Smooth muscle cell (in vitro differentiated cells): ENCODE data around the gene HEYL. TPM values are rescaled to one million over a fixed set of nuclear protein-coding genes. Genes with fewer than 3 reads are reported as not detected.

Experiments
- DNase-seq: peaks from one replicate; lab custom pipeline; 2025; ENCODE audit not compliant: unreplicated experiment; lab: John Stamatoyannopoulos, UW
- H2AFZ ChIP-seq: fragments of 200-600 bp; sonication (generic); 2 replicates; pipeline ENCODE4 v1.6.0; 2016; ENCODE audit warnings: antibody characterized with exemption, low read depth, mild to moderate bottlenecking
- H3F3A ChIP-seq: fragments of 200-600 bp; sonication (generic); 2 replicates; pipeline ENCODE4 v1.6.0; 2017; ENCODE audit warnings: antibody characterized with exemption, low read depth
- H3K27ac ChIP-seq: fragments of 200-600 bp; sonication (generic); 2 replicates; pipeline ENCODE4 v1.5.1; 2016; ENCODE audit warnings: low read depth, mild to moderate bottlenecking
- H3K27me3 ChIP-seq: fragments of 200-600 bp; sonication (generic); 2 replicates; pipeline ENCODE4 v1.6.1; 2016; ENCODE audit warnings: low read depth, mild to moderate bottlenecking
- H3K36me3 ChIP-seq: fragments of 200-600 bp; sonication (generic); 2 replicates; pipeline ENCODE4 v1.5.1; 2016; ENCODE audit warnings: low read depth
- H3K4me1 ChIP-seq: fragments of 200-600 bp; sonication (generic); 2 replicates; pipeline ENCODE4 v1.5.1; 2016; ENCODE audit warnings: low read depth
- H3K4me2 ChIP-seq: fragments of 200-600 bp; sonication (generic); 2 replicates; pipeline ENCODE4 v1.6.0; 2016; ENCODE audit warnings: mild to moderate bottlenecking
- H3K4me3 ChIP-seq: fragments of 200-600 bp; sonication (generic); 2 replicates; pipeline ENCODE4 v1.5.1; 2016; ENCODE audit warnings: mild to moderate bottlenecking
- H3K79me2 ChIP-seq: fragments of 200-600 bp; sonication (generic); 2 replicates; pipeline ENCODE4 v1.6.0; 2016; ENCODE audit warnings: low read depth, mild to moderate bottlenecking
- H3K9ac ChIP-seq: fragments of 200-600 bp; sonication (generic); 2 replicates; pipeline ENCODE4 v1.6.0; 2016; ENCODE audit warnings: low read depth
- H3K9me3 ChIP-seq: fragments of 200-600 bp; sonication (generic); replicated peaks from 2 replicates; pipeline ENCODE4 v1.5.1; 2016; ENCODE audit warnings: low read depth
- H4K20me1 ChIP-seq: fragments of 200-600 bp; sonication (generic); 2 replicates; pipeline ENCODE4 v1.6.0; 2016; ENCODE audit warnings: low read depth
- CTCF ChIP-seq: fragments of 200-600 bp; sonication (generic); IDR thresholded peaks from 2 replicates; pipeline ENCODE4 v1.5.1; 2017; ENCODE audit warnings: borderline replicate concordance, mild to moderate bottlenecking, antibody characterized with exemption; ENCODE audit not compliant: insufficient read depth, poor library complexity, severe bottlenecking
- WGBS: methylation state at CpG from one replicate; pipeline ENCODE4 v1.1.7; 2016; ENCODE audit warnings: low lambda C conversion rate; 5-methylcytosine and 5-hydroxymethylcytosine counted together
- polyA plus RNA-seq: library from polyadenylated mRNA; unstranded; fragments of >200 nt; fragmentation: Nextera tagmentation; extraction: Ambion mirVana; gene quantifications from 2 replicates; pipeline ENCODE4 v1.2.1, GENCODE V29; 2016
- total RNA-seq: library from RNA; depleted of rRNA; stranded (reverse); fragments of >200 nt; gene quantifications from 2 replicates; pipeline ENCODE4 v1.2.3, GENCODE V29; 2014

HEYL gene
- total RNA-seq, result 5.1 and 7.8 TPM in 2 replicates
- polyA plus RNA-seq, result 12.2 and 16.5 TPM in 2 replicates

DNA sequence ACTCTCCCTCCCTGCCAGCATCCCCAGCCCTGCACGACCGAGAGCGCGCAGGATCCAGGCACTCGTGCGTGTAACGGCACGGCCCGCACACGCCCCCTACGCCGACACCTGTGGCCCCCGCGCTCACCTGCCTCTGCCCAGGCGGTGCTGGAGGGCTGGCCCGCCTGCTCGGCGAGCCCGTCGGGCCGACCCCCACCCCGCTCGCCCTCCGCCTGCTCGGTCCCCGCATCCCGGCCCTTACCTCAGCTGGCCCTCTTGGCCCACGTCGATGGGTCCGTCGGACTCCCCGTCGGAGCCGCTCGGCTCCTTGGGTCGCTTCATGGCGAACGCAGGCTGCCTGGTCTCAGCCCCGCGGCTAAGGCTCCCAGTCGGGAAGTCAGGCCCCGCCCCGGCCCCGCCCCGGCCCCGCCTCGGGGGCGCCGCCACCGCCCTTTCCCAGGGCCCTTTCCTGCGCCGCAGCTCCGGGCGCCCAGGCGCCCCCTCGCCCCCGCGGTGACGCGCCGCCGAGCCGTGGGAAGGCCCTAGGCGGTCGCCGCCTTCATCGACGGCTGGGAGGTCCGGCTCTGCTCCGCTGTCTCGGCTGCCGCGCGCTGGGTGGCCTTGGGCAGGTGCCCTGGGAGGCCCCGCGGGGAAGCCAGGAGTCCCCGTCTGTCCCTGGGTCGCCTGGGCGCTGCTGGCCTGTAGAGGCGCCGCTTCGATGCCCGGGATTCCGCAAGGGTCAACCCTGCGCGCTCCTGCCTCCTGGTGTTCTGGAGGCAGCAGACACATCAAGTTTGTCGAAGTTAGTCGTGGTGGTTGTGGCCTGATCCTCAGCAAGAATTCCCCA is at the start of gene HEYL:
HEYL (minus strand) TSS at position 339 of the 826 bp plus-strand sequence; CDS start at position 321, 18 bp downstream.
- H3K79me2 ChIP-seq, result peaks cover 22% of the 10 kb centered on the region
- peak within 1 kb of the TSS; percentile 78 for H2AFZ ChIP-seq
- H3K4me1 ChIP-seq, result no peaks in the 10 kb centered on the region
- no peak within 1 kb of the TSS for H3K9ac ChIP-seq
- no peaks in the 10 kb centered on the region for H3K27me3 ChIP-seq
- peak; percentile 59 for DNase-seq
- peak within 1 kb of the TSS; percentile 53 for H3K4me3 ChIP-seq
- H3K36me3 ChIP-seq, result no peaks in the 10 kb centered on the region
- peak within 1 kb of the TSS; percentile 45 for H3K27ac ChIP-seq
- no peaks in the 10 kb centered on the region for H3F3A ChIP-seq
- 6% methylated on average over 70 of the region's 88 CpGs for WGBS
- peak within 1 kb of the TSS; percentile 73 for H3K4me2 ChIP-seq
- TF ChIP-seq CTCF, result peak; percentile 28
- H3K9me3 ChIP-seq, result no peaks in the 10 kb centered on the region
- H4K20me1 ChIP-seq, result no peaks in the 10 kb centered on the region

GRCh38 chr1:39689214-39689613 is 49.8 kb upstream of the HEYL start:
- no peak overlapping the region for H3K4me3 ChIP-seq
- no peak overlapping the region for H3K27ac ChIP-seq
- WGBS, result 84% methylated on average over 2 of the region's 2 CpGs
- peaks cover 7% of the 10 kb centered on the region for H3K4me1 ChIP-seq
- no peak for TF ChIP-seq CTCF
- H4K20me1 ChIP-seq, result no peaks in the 10 kb centered on the region
- peaks cover 95% of the 10 kb centered on the region for H3K27me3 ChIP-seq
- H3K9ac ChIP-seq, result no peak overlapping the region
- H3K4me2 ChIP-seq, result no peak overlapping the region
- no peaks in the 10 kb centered on the region for H3F3A ChIP-seq
- H3K36me3 ChIP-seq, result no peaks in the 10 kb centered on the region
- DNase-seq, result no peak
- H3K79me2 ChIP-seq, result no peaks in the 10 kb centered on the region
- no peaks in the 10 kb centered on the region for H3K9me3 ChIP-seq
- H2AFZ ChIP-seq, result no peak overlapping the region

DNA sequence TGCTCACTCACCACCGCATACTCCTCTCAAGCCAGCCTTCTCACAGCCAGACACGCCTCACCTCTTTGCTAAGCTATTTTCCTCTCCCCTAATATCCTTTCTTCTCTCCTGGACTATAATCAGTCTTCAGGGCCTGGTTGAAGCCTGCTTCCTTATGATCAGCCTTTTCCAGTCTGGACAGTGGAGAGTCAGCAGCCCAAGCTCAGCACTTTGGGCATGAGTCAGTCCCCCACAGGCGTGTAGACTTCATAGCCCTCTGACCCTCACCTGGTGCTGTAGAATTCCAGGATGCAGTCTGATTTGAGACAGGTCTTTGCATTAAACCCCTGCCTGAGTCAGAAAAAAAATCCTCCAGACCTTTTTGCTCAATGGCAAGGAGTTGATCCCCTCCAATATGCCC is 49.3 kb upstream of the HEYL start:
- no peak overlapping the region for H2AFZ ChIP-seq
- H3K4me3 ChIP-seq, result no peak overlapping the region
- H3F3A ChIP-seq, result no peaks in the 10 kb centered on the region
- H3K27me3 ChIP-seq, result peaks cover 95% of the 10 kb centered on the region
- H3K9me3 ChIP-seq, result no peaks in the 10 kb centered on the region
- no peak for DNase-seq
- peaks cover 7% of the 10 kb centered on the region for H3K4me1 ChIP-seq
- WGBS, result 34% methylated on average over 3 of the region's 3 CpGs
- TF ChIP-seq CTCF, result no peak
- no peak overlapping the region for H3K27ac ChIP-seq
- H3K79me2 ChIP-seq, result no peaks in the 10 kb centered on the region
- no peaks in the 10 kb centered on the region for H3K36me3 ChIP-seq
- H4K20me1 ChIP-seq, result no peaks in the 10 kb centered on the region
- no peak overlapping the region for H3K9ac ChIP-seq
- no peak overlapping the region for H3K4me2 ChIP-seq
